ENCODE data around the gene HOXC9.
"Not testable (repeated sequence)": the region's sequence is repeated elsewhere in the genome, so short reads cannot be mapped to it uniquely, and the experiment has no call there.

The HOXC9 gene

DNA sequence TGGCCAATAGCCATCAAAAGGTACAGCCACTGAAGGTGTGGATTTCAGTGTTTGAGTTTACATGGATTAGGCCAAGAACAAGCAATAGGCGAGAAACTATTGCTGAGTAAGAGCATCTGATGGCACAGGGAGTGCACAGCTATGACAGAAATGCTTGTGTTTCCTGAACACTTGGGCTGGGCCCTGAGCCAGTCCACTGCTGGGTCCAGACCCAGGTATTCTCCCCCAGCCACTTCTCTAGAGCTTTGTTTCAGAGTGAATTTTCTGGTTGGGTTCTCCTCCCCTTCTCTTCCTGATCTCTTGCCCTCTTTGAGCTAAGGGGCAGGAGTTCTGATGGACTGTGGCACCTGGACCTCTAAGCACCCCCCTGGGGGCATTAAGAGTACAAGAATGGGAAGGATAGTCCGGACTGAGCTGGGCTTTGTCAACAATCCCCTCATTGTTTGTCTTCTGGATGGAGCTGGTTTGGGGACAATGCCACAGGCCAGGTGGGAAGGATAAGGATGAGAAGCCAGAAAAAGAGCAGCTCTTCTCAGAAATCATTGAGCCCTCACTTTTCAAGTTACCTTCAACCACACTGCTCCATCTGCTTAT lies 41.2 kb downstream of the HOXC9 start:
- TF ChIP-seq, protein P1, sequence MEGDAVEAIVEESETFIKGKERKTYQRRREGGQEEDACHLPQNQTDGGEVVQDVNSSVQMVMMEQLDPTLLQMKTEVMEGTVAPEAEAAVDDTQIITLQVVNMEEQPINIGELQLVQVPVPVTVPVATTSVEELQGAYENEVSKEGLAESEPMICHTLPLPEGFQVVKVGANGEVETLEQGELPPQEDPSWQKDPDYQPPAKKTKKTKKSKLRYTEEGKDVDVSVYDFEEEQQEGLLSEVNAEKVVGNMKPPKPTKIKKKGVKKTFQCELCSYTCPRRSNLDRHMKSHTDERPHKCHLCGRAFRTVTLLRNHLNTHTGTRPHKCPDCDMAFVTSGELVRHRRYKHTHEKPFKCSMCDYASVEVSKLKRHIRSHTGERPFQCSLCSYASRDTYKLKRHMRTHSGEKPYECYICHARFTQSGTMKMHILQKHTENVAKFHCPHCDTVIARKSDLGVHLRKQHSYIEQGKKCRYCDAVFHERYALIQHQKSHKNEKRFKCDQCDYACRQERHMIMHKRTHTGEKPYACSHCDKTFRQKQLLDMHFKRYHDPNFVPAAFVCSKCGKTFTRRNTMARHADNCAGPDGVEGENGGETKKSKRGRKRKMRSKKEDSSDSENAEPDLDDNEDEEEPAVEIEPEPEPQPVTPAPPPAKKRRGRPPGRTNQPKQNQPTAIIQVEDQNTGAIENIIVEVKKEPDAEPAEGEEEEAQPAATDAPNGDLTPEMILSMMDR (IDR thresholded peaks at IDR 0.05), result no peak
- TF ChIP-seq ZFX (IDR thresholded peaks at IDR 0.05; ENCODE audit: borderline replicate concordance), result no peak
- H3K27ac ChIP-seq, result no peak overlapping the region

DNA sequence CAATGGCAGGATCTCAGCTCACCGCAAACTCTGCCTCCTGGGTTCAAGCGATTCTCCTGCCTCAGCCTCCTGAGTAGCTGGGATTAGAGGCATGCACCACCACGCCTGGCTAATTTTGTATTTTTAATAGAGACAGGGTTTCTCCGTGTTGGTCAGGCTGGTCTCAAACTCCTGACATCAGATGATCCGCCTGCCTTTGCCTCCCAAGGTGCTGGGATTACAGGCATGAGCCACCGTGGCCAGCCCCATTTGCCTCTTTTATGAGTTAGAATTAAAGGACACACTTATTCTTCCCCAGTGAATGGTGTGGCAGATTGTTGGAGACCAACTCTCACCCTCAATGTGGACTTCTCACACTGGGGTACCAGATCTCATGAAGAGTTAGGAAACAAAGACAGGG lies 42.1 kb downstream of the HOXC9 start:
- not testable (repeated sequence) for H3K27ac ChIP-seq

- no peak overlapping the region for H3K27ac ChIP-seq
- no peak for TF ChIP-seq ZFX (IDR thresholded peaks at IDR 0.05; ENCODE audit: borderline replicate concordance)
- TF ChIP-seq, protein P1 (IDR thresholded peaks at IDR 0.05), result no peak
Measured at GRCh38 chr12:54042970-54043853, 43.3 kb downstream of the HOXC9 start.

GRCh38 chr12:54044425-54045103 lies 44.6 kb downstream of the HOXC9 start:
- TF ChIP-seq, protein P1 (IDR thresholded peaks at IDR 0.05), result no peak
- no peak for TF ChIP-seq ZFX (IDR thresholded peaks at IDR 0.05; ENCODE audit: borderline replicate concordance)
- H3K27ac ChIP-seq, result no peak overlapping the region

- no peak overlapping the region for H3K27ac ChIP-seq
- TF ChIP-seq, protein P1 (IDR thresholded peaks at IDR 0.05), result no peak
- no peak for TF ChIP-seq ZFX (IDR thresholded peaks at IDR 0.05; ENCODE audit: borderline replicate concordance)
Measured at GRCh38 chr12:54045401-54045800, 45.4 kb downstream of the HOXC9 start.

GRCh38 chr12:54045868-54046521 lies 46.0 kb downstream of the HOXC9 start:
- no peak overlapping the region for H3K27ac ChIP-seq
- TF ChIP-seq, protein P1 (IDR thresholded peaks at IDR 0.05), result no peak
- TF ChIP-seq ZFX (IDR thresholded peaks at IDR 0.05; ENCODE audit: borderline replicate concordance), result no peak

- no peak overlapping the region for H3K27ac ChIP-seq
- TF ChIP-seq, protein P1 (IDR thresholded peaks at IDR 0.05), result no peak
- no peak for TF ChIP-seq ZFX (IDR thresholded peaks at IDR 0.05; ENCODE audit: borderline replicate concordance)
Measured at GRCh38 chr12:54046809-54047159, 46.8 kb downstream of the HOXC9 start.

Measured in 22Rv1 (cell line).